T-helper 17 cell (primary cell): Measurements from ENCODE around the gene PEPD. TPM values are rescaled to one million over a fixed set of nuclear protein-coding genes. Genes with fewer than 3 reads are reported as not detected.

Experiments
- ATAC-seq: fragments of 150-1000 bp; cut with Tn5 transposase; 2 replicates; pipeline ENCODE4 v1.10.0; 2021; ENCODE audit warnings: mild to moderate bottlenecking, moderate library complexity
- DNase-seq, 3 donors: peaks; one replicate each; pipeline versions ENCODE4 v3.0.0 to v3.0.0-alpha.2; 2020 to 2021
- H3K9me3 ChIP-seq: one replicate; pipeline ENCODE4 v1.7.0; 2013; ENCODE audit warnings: low read length, mild to moderate bottlenecking; ENCODE audit not compliant: control insufficient read depth, poor library complexity, severe bottlenecking
- H3K27ac Mint-ChIP-seq: one replicate; pipeline ENCODE4 v1.8.0; 2022; ENCODE audit warnings: mild to moderate bottlenecking, moderate library complexity, mixed read lengths
- H3K27me3 Mint-ChIP-seq: one replicate; pipeline ENCODE4 v1.8.0; 2022; ENCODE audit warnings: mixed read lengths
- H3K36me3 Mint-ChIP-seq: one replicate; pipeline ENCODE4 v1.8.0; 2022; ENCODE audit warnings: low read depth, mixed read lengths
- H3K4me1 Mint-ChIP-seq: one replicate; pipeline ENCODE4 v1.8.0; 2022; ENCODE audit warnings: mild to moderate bottlenecking, mixed read lengths
- H3K4me3 Mint-ChIP-seq: one replicate; pipeline ENCODE4 v1.8.0; 2022; ENCODE audit warnings: mild to moderate bottlenecking, moderate library complexity, mixed read lengths
- total RNA-seq, 4 donors: library from RNA in 2 of 4; stranded (reverse) in 2 of 4; gene quantifications; one replicate each; pipeline ENCODE4 v1.2.3 and lab custom pipeline; 2022 to 2026

PEPD gene
- total RNA-seq, 2 donors from 2014 or later = 38.5 to 41.4 TPM

DNA sequence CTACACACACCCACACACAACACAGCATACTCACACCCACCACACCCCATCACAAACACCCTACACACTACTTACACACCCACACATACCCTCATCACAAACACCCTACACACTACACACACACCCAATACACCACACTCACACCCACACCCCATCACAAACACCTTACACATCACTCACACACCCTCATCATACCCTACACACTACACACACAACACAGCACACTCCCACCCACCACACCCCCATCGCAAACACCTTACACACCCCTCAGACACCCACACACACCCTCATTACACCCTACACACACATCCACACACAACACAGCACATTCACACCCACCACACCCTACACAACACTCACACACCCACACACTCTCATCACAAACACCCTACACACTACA, 15.8 kb downstream of the PEPD start:
- no peak for ATAC-seq

DNA sequence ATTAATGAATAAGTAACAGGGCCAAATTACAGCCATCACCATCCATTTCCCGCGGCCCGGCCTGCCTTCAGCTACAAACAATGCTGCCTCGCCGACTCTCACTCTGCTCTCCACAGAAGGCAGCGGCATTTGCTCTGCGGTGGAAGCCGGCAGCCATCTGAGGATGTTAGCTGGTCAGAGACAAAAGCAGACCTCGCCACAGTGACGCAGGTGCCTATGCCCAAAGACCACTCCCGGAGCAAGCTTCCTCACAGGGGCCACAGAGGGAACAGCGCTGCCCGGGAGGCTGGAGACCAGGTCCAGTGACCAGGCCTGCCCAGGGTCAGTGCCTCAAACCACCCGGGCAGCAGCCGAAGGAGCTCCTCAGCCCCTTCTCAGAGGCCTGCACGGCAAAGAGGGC, 16.4 kb downstream of the PEPD start:
- no peak for ATAC-seq
- peaks cover 14% of the 10 kb centered on the region for H3K4me1 Mint-ChIP-seq
- DNase-seq = no peak
- peak overlapping the region; percentile 41 for H3K27ac Mint-ChIP-seq
- H3K4me3 Mint-ChIP-seq = no peak overlapping the region
- H3K27me3 Mint-ChIP-seq = no peaks in the 10 kb centered on the region
- no peaks in the 10 kb centered on the region for H3K9me3 ChIP-seq
- no peaks in the 10 kb centered on the region for H3K36me3 Mint-ChIP-seq

More for the DNA sequence above, 15.8 kb downstream of the PEPD start:
- DNase-seq = no peak
- Mint-ChIP-seq H3K27ac (peak overlapping the region; percentile 41), H3K4me1 (peaks cover 14% of the 10 kb centered on the region), H3K36me3 (no peaks in the 10 kb centered on the region), H3K27me3 (no peaks in the 10 kb centered on the region), H3K4me3 (no peak overlapping the region)
- no peaks in the 10 kb centered on the region for H3K9me3 ChIP-seq

DNA sequence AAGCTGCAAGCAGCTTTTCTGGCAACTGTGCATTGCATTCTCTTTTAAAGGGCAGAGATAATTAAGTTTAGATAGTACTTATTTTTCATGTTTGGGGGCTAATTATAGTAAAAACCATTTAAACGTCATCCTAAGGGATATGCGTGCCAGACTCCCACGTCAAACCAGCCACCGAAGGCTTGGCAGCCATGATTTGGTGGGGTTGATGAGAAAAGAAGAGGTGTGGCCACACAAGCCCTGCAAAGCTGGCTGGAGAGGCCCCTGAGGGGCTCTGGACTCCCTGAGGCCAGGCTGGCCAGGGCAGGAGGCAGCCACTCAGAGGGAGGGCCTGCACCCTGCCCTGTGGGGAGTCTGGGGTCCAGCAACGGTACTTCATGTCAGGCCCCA, 17.5 kb downstream of the PEPD start:
- H3K4me1 Mint-ChIP-seq = peaks cover 14% of the 10 kb centered on the region
- H3K27me3 Mint-ChIP-seq = no peaks in the 10 kb centered on the region
- H3K36me3 Mint-ChIP-seq = no peaks in the 10 kb centered on the region
- H3K9me3 ChIP-seq = no peaks in the 10 kb centered on the region
- ATAC-seq (no peak), DNase-seq (no peak)
- no peak overlapping the region for H3K27ac Mint-ChIP-seq
- H3K4me3 Mint-ChIP-seq = no peak overlapping the region

DNA sequence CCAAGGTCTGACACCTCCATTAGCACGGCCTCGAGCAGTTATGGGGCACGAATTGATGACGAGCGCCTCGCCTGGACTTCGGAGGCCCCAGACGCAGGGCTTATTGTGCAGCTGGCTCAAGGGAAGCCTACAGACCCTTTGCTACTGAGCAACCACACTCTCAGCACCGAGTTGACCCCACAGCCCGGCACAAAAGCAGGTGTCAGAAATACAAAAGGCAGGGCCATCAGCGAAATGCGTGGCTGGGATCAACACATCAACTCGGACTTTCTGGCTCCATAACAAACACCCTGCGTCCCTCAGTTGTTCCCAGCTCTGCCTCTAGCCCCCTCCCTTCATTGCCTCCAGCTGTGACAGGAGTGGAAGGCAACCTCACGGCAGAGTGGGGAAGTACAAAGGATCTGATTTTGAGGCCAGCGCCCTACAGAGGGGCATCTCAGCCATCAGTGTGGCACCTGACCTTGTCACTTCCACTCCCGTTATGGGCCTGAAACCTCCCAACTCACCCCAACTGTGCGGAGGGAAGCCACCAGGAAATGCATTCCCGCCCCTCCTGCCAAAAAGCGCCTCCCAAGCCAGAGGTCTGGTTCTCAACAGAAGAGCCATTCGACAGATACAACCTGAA, 18.0 kb downstream of the PEPD start:
- Mint-ChIP-seq H3K4me1 (peaks cover 14% of the 10 kb centered on the region), H3K27ac (no peak overlapping the region), H3K36me3 (no peaks in the 10 kb centered on the region), H3K27me3 (no peaks in the 10 kb centered on the region), H3K4me3 (no peak overlapping the region)
- DNase-seq (no peak), ATAC-seq (no peak)
- no peaks in the 10 kb centered on the region for H3K9me3 ChIP-seq

DNA sequence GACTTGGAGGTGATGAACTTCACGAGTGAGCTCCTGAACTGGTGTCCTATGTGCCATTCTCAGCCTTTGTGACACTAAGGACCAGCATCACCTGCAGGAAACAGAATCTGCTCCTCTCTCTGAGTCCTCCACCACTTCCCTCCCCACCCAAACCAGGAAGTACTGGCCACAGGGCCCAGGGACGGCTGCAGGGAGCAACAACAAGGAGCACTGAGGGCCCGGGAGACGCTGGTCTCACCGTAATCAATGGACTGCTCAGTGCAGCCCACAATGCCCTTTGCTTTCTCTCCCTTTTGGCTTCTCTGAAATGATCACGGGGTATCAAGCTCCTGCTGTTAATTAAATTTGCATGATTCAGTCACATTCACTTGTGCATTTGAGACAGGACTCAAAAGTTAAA, 18.6 kb downstream of the PEPD start:
- no peaks in the 10 kb centered on the region for H3K9me3 ChIP-seq
- H3K4me3 Mint-ChIP-seq = no peak overlapping the region
- H3K36me3 Mint-ChIP-seq = no peaks in the 10 kb centered on the region
- H3K27me3 Mint-ChIP-seq = no peaks in the 10 kb centered on the region
- ATAC-seq (no peak), DNase-seq (no peak)
- H3K27ac Mint-ChIP-seq = peak overlapping the region; percentile 43
- H3K4me1 Mint-ChIP-seq = peaks cover 14% of the 10 kb centered on the region

DNA sequence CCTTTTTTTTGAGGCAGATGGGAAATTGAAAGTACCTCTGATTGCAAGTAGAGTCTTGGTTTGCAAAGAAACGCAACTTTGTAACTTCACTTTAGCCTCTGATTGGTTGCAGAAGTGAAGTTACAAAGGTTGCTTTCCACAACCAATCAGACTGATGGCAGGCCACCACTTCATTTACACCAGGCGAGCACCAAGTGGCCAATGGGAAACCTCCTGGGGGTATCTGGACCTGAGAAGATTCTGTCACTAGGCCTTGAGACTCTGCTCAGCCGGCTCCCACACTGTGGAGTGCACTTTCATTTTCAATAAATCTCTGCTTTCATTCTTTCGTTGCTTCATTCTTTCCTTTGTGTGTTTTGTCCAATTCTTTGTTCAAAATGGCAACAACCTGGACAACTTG, 19.1 kb downstream of the PEPD start:
- peaks cover 14% of the 10 kb centered on the region for H3K4me1 Mint-ChIP-seq
- no peak for ATAC-seq
- no peaks in the 10 kb centered on the region for H3K9me3 ChIP-seq
- H3K4me3 Mint-ChIP-seq = no peak overlapping the region
- H3K27ac Mint-ChIP-seq = peak overlapping the region; percentile 43
- no peaks in the 10 kb centered on the region for H3K36me3 Mint-ChIP-seq
- DNase-seq = no peak
- no peaks in the 10 kb centered on the region for H3K27me3 Mint-ChIP-seq

DNA sequence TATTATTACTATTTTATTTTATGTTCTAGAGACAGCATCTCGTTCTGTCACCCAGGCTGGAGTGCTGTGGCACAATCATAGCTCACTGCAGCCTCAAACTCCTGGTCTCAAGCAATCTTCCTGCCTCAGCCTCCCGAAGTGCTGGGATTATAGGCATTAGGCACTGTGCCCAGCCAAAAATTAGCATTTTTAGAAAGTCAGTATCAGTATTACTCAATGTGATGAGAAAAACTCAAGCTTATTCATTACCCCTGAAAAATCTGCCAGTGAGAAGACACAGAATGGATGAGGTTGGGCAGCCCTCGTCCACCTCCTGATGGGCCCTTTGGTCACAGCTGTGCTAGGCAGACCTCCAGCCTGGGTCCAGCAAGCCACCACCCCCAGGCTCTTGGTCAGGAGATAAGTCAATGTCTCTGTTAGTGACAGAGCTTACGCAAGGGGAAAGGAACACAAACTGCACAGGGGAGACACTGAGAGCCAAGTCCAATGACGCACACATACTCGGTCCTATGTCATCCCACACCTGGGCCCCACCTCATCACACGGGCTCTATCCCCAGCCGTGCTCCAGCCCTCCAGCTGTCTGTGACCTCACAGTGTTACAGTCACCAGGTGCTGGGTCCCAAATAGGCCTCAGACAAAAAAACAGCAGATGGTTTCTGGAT, 19.8 kb downstream of the PEPD start:
- Mint-ChIP-seq H3K27me3 (no peaks in the 10 kb centered on the region), H3K36me3 (no peaks in the 10 kb centered on the region), H3K27ac (no peak overlapping the region), H3K4me1 (peaks cover 14% of the 10 kb centered on the region), H3K4me3 (no peak overlapping the region)
- ATAC-seq (no peak), DNase-seq (no peak)
- H3K9me3 ChIP-seq = no peaks in the 10 kb centered on the region

DNA sequence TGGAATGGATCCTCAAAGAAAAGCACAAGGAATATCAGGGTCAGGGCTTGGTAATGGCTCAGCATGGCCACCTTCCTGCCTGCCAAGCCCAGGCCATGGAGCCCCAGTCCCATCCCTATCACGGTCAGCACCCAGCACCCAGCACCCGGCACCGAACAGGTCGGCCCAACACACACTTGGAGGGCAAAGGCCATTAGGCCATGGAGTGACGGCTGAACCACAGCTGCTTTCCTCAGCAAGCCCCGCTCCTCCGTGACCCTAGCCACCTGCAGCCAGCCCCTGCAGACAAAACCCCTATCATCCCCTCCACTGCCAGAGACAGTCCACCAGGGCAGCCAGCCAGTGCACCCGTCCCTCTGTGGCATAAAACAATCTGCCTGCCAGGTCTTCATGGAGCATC, 20.6 kb downstream of the PEPD start:
- H3K27me3 Mint-ChIP-seq = no peaks in the 10 kb centered on the region
- DNase-seq (no peak), ATAC-seq (no peak)
- no peaks in the 10 kb centered on the region for H3K9me3 ChIP-seq
- no peak overlapping the region for H3K27ac Mint-ChIP-seq
- no peak overlapping the region for H3K4me3 Mint-ChIP-seq
- no peaks in the 10 kb centered on the region for H3K36me3 Mint-ChIP-seq
- peaks cover 5% of the 10 kb centered on the region for H3K4me1 Mint-ChIP-seq

DNA sequence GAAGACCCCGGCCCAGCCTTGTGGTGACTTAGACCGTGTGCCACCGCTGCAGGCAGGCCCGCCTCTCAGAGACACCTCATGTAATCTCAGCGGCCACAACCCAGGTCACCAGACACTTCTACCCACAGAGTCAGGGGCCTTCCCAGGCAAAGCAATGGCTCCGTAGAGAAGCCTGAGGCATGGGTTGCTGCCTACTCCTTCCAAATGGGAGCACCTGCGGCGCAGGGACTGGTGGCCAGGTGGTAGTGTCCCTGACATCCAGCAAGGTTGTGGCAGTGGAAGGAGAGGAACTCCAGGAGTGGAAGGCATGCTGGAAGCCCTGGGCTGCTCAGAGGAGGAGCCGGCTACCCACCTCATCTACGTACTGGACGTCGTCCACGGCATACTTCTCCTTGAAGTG, 21.0 kb downstream of the PEPD start:
- no peak for DNase-seq
- H3K9me3 ChIP-seq = no peaks in the 10 kb centered on the region
- H3K4me3 Mint-ChIP-seq = no peak overlapping the region
- no peaks in the 10 kb centered on the region for H3K27me3 Mint-ChIP-seq
- H3K27ac Mint-ChIP-seq = no peak overlapping the region
- peaks cover 1% of the 10 kb centered on the region for H3K4me1 Mint-ChIP-seq
- ATAC-seq = no peak
- no peaks in the 10 kb centered on the region for H3K36me3 Mint-ChIP-seq

DNA sequence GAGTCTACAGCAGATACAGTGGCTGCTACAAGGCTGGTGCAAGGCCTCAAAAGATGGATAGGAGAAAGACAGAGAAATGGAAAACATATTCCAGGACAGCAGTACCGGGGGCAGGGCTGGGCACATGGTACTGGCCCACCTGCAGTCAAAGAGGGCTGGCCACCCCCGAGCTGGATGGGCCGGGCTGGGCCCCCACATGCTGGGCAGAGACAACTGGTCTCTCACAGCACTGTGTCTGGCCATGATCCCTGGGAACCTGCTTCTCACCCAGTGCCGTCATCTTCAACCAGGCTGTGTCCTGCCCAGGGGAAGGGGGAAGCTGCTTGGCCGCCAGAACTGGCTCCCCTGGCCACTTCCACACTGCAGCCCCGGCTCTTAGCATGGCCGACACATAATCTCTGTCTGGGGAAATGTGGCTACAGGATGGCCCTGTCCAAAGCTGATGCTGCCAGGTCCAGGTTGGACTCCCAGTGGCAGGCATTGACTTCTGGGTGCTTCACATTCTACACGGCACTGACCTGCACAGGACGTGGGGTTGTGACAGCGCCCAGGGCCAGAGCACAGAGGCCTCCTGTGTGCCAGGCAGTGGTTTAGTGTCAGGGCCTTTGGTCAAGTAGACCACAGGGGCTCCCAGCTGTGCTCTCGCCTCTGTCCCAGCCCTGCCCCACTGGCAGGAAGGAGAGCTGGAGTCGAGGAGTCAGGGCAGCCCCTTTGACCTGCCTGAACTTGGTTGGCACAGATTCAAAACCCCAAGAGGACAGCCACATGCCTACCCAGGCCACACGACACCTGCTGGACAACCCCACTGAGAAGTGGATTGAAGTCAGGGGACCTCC, 21.7 kb downstream of the PEPD start:
- no peaks in the 10 kb centered on the region for H3K9me3 ChIP-seq
- no peak for ATAC-seq
- Mint-ChIP-seq H3K36me3 (no peaks in the 10 kb centered on the region), H3K27me3 (no peaks in the 10 kb centered on the region), H3K27ac (no peak overlapping the region), H3K4me3 (no peak overlapping the region), H3K4me1 (no peaks in the 10 kb centered on the region)
- no peak for DNase-seq

DNA sequence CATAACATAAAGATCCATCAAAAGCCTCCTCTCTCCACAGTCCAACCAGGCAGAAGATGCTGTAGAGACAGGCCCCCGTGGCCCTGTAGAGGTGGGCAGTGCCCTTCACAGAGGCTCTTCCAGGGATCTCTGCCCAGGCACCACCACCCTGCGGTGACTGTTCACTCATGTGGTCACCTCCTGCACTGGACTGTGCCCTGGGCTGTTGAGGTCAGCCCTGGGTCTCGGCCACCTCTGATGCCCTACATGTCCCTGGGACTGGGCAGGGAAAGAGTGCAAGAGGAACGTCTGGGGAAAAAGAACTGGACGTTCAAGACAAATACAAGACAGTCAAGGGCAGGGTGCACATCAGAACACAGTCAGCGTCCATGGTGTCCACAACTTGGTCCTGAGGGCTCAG, 22.3 kb downstream of the PEPD start:
- Mint-ChIP-seq H3K36me3 (no peaks in the 10 kb centered on the region), H3K4me3 (no peak overlapping the region), H3K27ac (no peak overlapping the region), H3K4me1 (no peaks in the 10 kb centered on the region), H3K27me3 (no peaks in the 10 kb centered on the region)
- ATAC-seq (no peak), DNase-seq (no peak)
- no peaks in the 10 kb centered on the region for H3K9me3 ChIP-seq

DNA sequence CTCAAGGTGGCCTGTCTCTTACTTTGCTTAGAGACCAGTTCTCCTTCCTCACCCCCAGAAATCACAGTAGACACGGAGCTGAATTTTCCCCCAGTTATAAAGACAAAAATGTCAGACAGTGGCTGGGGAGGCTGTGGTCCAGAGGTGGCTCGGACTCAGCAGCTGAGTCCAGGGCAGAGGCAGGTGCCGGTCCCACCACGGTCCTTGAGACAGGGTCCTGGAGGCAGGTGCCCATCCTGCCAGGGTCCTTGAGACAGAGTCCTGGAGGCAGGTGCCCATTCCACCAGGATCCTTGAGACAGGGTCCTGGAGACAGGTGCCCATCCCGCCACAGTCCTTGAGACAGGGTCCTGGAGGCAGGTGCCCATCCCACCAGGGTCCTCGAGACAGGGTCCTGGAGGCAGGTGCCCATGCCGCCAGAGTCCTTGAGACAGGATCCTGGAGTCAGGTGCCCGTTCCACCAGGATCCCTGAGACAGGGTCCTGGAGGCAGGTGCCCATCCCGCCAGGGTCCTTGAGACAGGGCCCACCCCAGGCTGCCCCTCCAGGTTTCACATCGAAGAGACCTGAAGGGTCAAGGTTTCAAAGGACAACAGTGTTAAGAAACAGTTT, 23.1 kb downstream of the PEPD start:
- no peak overlapping the region for H3K27ac Mint-ChIP-seq
- H3K36me3 Mint-ChIP-seq = no peaks in the 10 kb centered on the region
- DNase-seq (no peak), ATAC-seq (no peak)
- H3K27me3 Mint-ChIP-seq = no peaks in the 10 kb centered on the region
- H3K9me3 ChIP-seq = no peaks in the 10 kb centered on the region
- no peak overlapping the region for H3K4me3 Mint-ChIP-seq
- peaks cover 4% of the 10 kb centered on the region for H3K4me1 Mint-ChIP-seq

DNA sequence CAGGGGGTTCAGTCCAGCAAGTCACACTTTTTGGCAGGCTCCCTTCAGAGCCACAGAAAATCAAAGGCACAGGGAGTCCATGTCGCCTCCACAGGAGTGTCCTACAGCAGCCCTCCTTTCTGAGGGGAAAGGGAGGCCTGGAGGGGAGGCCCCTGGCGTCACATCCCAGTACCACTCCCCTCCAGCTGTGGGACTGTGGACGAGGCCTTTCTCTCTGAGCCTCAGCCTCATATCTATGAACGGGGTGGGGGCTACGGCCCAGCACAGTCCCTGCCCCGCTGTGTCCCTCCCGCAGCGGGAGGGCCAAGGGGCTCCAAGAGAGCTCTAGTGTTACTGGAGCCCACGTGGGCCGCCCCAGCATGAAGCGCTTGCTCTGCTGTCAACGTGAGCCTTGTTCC, 23.8 kb downstream of the PEPD start:
- Mint-ChIP-seq H3K27me3 (no peaks in the 10 kb centered on the region), H3K4me1 (peaks cover 4% of the 10 kb centered on the region), H3K4me3 (no peak overlapping the region), H3K36me3 (no peaks in the 10 kb centered on the region), H3K27ac (no peak overlapping the region)
- no peaks in the 10 kb centered on the region for H3K9me3 ChIP-seq
- no peak for DNase-seq
- no peak for ATAC-seq
